Placental pericyte (primary cell): ENCODE results near the gene CDSN. TPM values are rescaled to one million over a fixed set of nuclear protein-coding genes. Genes with fewer than 3 reads are reported as not detected.

Source experiments
- small RNA-seq: library from RNA; depleted of rRNA; stranded (forward); fragments of <200 nt; gene quantifications from one replicate; pipeline ENCODE3, GENCODE V24; 2012; ENCODE audit warnings: low replicate concordance
- total RNA-seq: library from RNA; depleted of rRNA; stranded (reverse); fragments of >200 nt; gene quantifications from 2 replicates; pipeline ENCODE4 v1.2.3, GENCODE V29; 2012

CDSN gene
- 0.14 TPM in 1 of 2 replicates, not detected in the other for total RNA-seq

GRCh38 chr6:31120151-31120915, at the start of gene CDSN:
TSS of gene CDSN (minus strand) at chr6:31120446. CDS start at chr6:31120419, 27 bp downstream.

GRCh38 chr6:31158140-31158862, 38.1 kb upstream of the CDSN start, which contains the start of gene TCF19:
TSS of gene TCF19 (plus strand) at chr6:31158589. CDS start at chr6:31159470, 881 bp downstream.

GRCh38 chr6:31157513-31158139, 37.4 kb upstream of the CDSN start, which contains the start of gene CCHCR1:
TSS of gene CCHCR1 (minus strand) at chr6:31157802. CDS start at chr6:31157600, 202 bp downstream.

GRCh38 chr6:31138982-31139381, 18.7 kb upstream of the CDSN start, which contains the start of gene PSORS1C2:
TSS of gene PSORS1C2 (minus strand) at chr6:31139066. CDS start at chr6:31139026, 40 bp downstream.

GRCh38 chr6:31114541-31114878, 5.7 kb downstream of the CDSN start, which contains the start of gene PSORS1C1:
TSS of gene PSORS1C1 (plus strand) at chr6:31114800. CDS start at chr6:31129633, 14,833 bp downstream.

GRCh38 chr6:31112478-31112877, 7.8 kb downstream of the CDSN start, which contains the start of gene C6orf15:
TSS of gene C6orf15 (minus strand) at chr6:31112575. CDS start at chr6:31112555, 20 bp downstream.

Small RNA genes lying within 50 kb of the gene (small RNA-seq; reads per million reads assigned to genes)
- not detected for gene POLR2LP1
- 0.13 reads per million for gene RNU6-1133P

Other genes with a start within 250 kb of the CDSN start
- gene DDR1, start 235.9 kb downstream of the CDSN start, total RNA-seq, result 15.9 and 36.5 TPM in 2 replicates
- gene GTF2H4, start 212.2 kb downstream of the CDSN start, total RNA-seq, result 9.4 and 17.6 TPM in 2 replicates
- gene VARS2, start 206.2 kb downstream of the CDSN start, total RNA-seq, result 24.8 and 28.4 TPM in 2 replicates
- gene SFTA2, start 188.3 kb downstream of the CDSN start, total RNA-seq, result not detected in 2 replicates
- gene MUCL3, start 179.5 kb downstream of the CDSN start, total RNA-seq, result not detected in 2 replicates
- gene MUC21, start 136.7 kb downstream of the CDSN start, total RNA-seq, result not detected in 2 replicates
- not detected in 2 replicates for gene MUC22, start 110.0 kb downstream of the CDSN start, total RNA-seq
- not detected in 2 replicates for gene C6orf15, start 7.9 kb downstream of the CDSN start, total RNA-seq
- 1.3 and 2.3 TPM in 2 replicates for gene PSORS1C1, start 5.6 kb downstream of the CDSN start, total RNA-seq
- not detected in 2 replicates for gene PSORS1C2, start 18.6 kb upstream of the CDSN start, total RNA-seq
- gene CCHCR1, start 37.4 kb upstream of the CDSN start, total RNA-seq, result 7.7 and 16.9 TPM in 2 replicates
- 0.66 and 57.8 TPM in 2 replicates for gene TCF19, start 38.1 kb upstream of the CDSN start, total RNA-seq
- 0.29 TPM in 1 of 2 replicates, not detected in the other for gene POU5F1, start 50.2 kb upstream of the CDSN start, total RNA-seq
- gene HLA-C, start 151.6 kb upstream of the CDSN start, total RNA-seq, result 112 and 321 TPM in 2 replicates
- gene HLA-B, start 236.7 kb upstream of the CDSN start, total RNA-seq, result 354 and 429 TPM in 2 replicates